ENCODE results near the gene ZNF536. TPM values are rescaled to one million over a fixed set of nuclear protein-coding genes. Genes with fewer than 3 reads are reported as not detected.

ZNF536 gene
- total and polyA plus RNA-seq, 2 donors (not counting 1 experiment from before 2014, with no cell fraction given) = not detected

DNA sequence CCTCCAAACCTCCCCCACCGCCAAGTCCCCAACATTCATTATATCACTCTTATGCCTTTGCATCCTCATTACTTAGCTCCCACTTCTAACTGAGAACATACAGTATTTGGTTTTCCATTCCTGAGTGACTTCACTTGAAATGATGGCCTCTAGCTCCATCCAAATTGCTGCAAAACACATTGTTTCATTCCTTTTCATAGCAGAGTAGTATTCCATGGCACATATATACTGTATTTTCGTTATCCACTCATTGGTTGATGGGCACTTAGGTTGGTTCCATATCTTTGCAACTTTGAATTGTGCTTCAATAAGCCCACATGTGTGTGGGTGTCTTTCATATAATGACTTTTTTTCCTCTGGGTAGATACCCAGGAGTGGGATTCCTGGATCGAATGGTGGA lies 233.1 kb downstream of the ZNF536 start:
- ChIA-PET CTCF (no interaction called here), POLR2A (no interaction called here)
- Mint-ChIP-seq H3K27me3 (no peaks in the 10 kb centered on the region), H3K27ac (no peak overlapping the region), H3K9me3 (ENCODE audit: insufficient read depth) (no peaks in the 10 kb centered on the region), H3K4me3 (no peak overlapping the region), H3K4me1 (no peaks in the 10 kb centered on the region)
- intact Hi-C loops (cut with micrococcal nuclease) = no loop called here
- Histone ChIP-seq H4K20me1 (ENCODE audit: control insufficient read depth, insufficient read depth, low read length, poor library complexity, severe bottlenecking) (no peaks in the 10 kb centered on the region), H3K4me3 (ENCODE audit: control extremely low read depth in 1 of 5, extremely low read depth in 1 of 5, insufficient read depth in 1 of 5, low read depth in 2 of 5, low read length in 4 of 5) (no peak overlapping the region), H3K4me1 (ENCODE audit: control insufficient read depth in 2 of 2, insufficient read depth in 2 of 2, low read length in 2 of 2) (no peaks in the 10 kb centered on the region), H3K9me3 (ENCODE audit: control extremely low read depth in 1 of 3, control insufficient read depth in 2 of 3, insufficient read depth in 1 of 3, low read length in 2 of 3) (peaks cover 0 to 8% (median 0%) of the 10 kb centered on the region in 3 donors), H3K79me2 (ENCODE audit: control insufficient read depth, insufficient read depth, low read length) (no peaks in the 10 kb centered on the region), H3K27ac (ENCODE audit: low read length in 2 of 2) (no peak overlapping the region), H2AFZ (ENCODE audit: insufficient read depth, low read depth, low read length, poor library complexity, severe bottlenecking) (no peak overlapping the region), H3K27me3 (replicated peaks in 1 of 4; ENCODE audit: control extremely low read depth in 1 of 4, control insufficient read depth in 3 of 4, insufficient read depth in 4 of 4, low read length in 3 of 4) (no peaks in the 10 kb centered on the region), H3K36me3 (replicated peaks in 1 of 2; ENCODE audit: control extremely low read depth in 1 of 2, control insufficient read depth in 1 of 2, extremely low read depth in 1 of 2, insufficient read depth in 2 of 2, low read length in 1 of 2) (no peaks in the 10 kb centered on the region), H3K9ac (ENCODE audit: low read length) (no peak overlapping the region), H3K4me2 (replicated peaks; ENCODE audit: low read depth, low read length, poor library complexity, severe bottlenecking) (no peak overlapping the region)
- DNase-seq (no peak), ATAC-seq (ENCODE audit: low read depth) (no peak)
- TF ChIP-seq, protein P1, sequence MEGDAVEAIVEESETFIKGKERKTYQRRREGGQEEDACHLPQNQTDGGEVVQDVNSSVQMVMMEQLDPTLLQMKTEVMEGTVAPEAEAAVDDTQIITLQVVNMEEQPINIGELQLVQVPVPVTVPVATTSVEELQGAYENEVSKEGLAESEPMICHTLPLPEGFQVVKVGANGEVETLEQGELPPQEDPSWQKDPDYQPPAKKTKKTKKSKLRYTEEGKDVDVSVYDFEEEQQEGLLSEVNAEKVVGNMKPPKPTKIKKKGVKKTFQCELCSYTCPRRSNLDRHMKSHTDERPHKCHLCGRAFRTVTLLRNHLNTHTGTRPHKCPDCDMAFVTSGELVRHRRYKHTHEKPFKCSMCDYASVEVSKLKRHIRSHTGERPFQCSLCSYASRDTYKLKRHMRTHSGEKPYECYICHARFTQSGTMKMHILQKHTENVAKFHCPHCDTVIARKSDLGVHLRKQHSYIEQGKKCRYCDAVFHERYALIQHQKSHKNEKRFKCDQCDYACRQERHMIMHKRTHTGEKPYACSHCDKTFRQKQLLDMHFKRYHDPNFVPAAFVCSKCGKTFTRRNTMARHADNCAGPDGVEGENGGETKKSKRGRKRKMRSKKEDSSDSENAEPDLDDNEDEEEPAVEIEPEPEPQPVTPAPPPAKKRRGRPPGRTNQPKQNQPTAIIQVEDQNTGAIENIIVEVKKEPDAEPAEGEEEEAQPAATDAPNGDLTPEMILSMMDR (IDR thresholded peaks at IDR 0.05) = no peak
- TF ChIP-seq EZH2 (IDR thresholded peaks at IDR 0.05; ENCODE audit: borderline replicate concordance, insufficient read depth, low read depth, low read length, poor library complexity, severe bottlenecking) = no peak
- WGBS (ENCODE audit: insufficient coverage) = 100% methylated on average over 1 of the region's 3 CpGs

DNA sequence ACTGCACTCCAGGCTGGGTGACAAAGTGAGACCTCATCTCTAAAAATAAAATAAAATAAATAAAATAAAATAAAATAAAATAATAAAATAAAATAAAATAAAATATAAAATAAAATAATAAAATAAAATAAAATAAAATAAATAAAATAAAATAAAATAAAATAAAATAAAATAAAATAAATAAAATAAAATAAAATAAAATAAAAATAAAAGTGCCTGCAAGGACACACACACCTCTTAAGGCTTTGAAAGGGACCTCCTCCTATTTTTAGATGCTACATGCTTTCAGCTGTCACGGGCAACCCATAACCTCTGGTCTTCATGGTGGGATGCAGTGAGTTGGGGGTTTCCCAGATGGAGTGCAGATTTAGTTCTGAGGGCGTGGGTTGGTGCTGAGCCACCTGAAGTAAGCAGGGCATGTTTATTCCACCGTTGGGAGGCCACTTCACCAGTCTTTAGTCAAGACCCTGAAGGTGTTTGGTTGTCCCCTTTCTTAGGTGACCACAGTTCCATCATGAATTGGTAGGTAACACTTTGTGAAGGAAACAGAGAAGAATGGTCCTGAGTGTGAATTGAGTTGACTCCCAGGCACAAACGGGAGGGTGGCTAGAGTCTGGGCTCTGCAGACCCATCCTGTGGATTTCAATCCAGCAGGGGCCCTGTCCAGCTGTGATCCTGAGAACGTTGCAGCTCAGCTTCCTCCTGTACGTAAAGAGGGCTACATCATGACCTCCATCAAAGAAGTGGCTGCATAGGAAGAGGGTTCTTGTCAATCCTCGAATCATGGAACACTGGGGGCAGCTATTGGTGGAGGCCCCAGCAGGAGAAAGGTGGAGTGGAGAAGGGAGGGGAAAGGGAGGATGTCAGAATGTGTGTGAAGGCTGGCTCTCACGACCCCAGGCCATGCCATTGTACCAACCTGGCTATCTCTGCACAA lies 234.2 kb downstream of the ZNF536 start:
- CTCF ChIA-PET = no interaction called here
- Histone ChIP-seq H3K27me3 (replicated peaks in 1 of 4; ENCODE audit: control extremely low read depth in 1 of 4, control insufficient read depth in 3 of 4, insufficient read depth in 4 of 4, low read length in 3 of 4) (no peaks in the 10 kb centered on the region), H3K9ac (ENCODE audit: low read length) (no peak overlapping the region), H3K27ac (ENCODE audit: low read length in 2 of 2) (no peak overlapping the region), H3K79me2 (ENCODE audit: control insufficient read depth, insufficient read depth, low read length) (no peaks in the 10 kb centered on the region), H3K9me3 (ENCODE audit: control extremely low read depth in 1 of 3, control insufficient read depth in 2 of 3, insufficient read depth in 1 of 3, low read length in 2 of 3) (peaks cover 0 to 6% (median 0%) of the 10 kb centered on the region in 3 donors), H3K4me1 (ENCODE audit: control insufficient read depth in 2 of 2, insufficient read depth in 2 of 2, low read length in 2 of 2) (no peaks in the 10 kb centered on the region), H3K4me2 (replicated peaks; ENCODE audit: low read depth, low read length, poor library complexity, severe bottlenecking) (no peak overlapping the region), H3K36me3 (replicated peaks in 1 of 2; ENCODE audit: control extremely low read depth in 1 of 2, control insufficient read depth in 1 of 2, extremely low read depth in 1 of 2, insufficient read depth in 2 of 2, low read length in 1 of 2) (no peaks in the 10 kb centered on the region), H3K4me3 (ENCODE audit: control extremely low read depth in 1 of 5, extremely low read depth in 1 of 5, insufficient read depth in 1 of 5, low read depth in 2 of 5, low read length in 4 of 5) (no peak overlapping the region), H4K20me1 (ENCODE audit: control insufficient read depth, insufficient read depth, low read length, poor library complexity, severe bottlenecking) (no peaks in the 10 kb centered on the region), H2AFZ (ENCODE audit: insufficient read depth, low read depth, low read length, poor library complexity, severe bottlenecking) (no peak overlapping the region)
- no peak for DNase-seq
- Mint-ChIP-seq H3K4me3 (no peak overlapping the region), H3K4me1 (no peaks in the 10 kb centered on the region), H3K9me3 (ENCODE audit: insufficient read depth) (no peaks in the 10 kb centered on the region), H3K27ac (no peak overlapping the region), H3K27me3 (no peaks in the 10 kb centered on the region)
- intact Hi-C loops (cut with micrococcal nuclease) = no loop called here
- 76% methylated on average over 6 of the region's 8 CpGs for WGBS (ENCODE audit: insufficient coverage)
- POLR2A ChIA-PET = no interaction called here
- no peak for ATAC-seq (ENCODE audit: low read depth)
- TF ChIP-seq, protein P1 (IDR thresholded peaks at IDR 0.05) = no peak
- no peak for TF ChIP-seq EZH2 (IDR thresholded peaks at IDR 0.05; ENCODE audit: borderline replicate concordance, insufficient read depth, low read depth, low read length, poor library complexity, severe bottlenecking)

Measured in B cell (primary cell).